ENCODE data around the gene C1orf21.

C1orf21 gene

DNA sequence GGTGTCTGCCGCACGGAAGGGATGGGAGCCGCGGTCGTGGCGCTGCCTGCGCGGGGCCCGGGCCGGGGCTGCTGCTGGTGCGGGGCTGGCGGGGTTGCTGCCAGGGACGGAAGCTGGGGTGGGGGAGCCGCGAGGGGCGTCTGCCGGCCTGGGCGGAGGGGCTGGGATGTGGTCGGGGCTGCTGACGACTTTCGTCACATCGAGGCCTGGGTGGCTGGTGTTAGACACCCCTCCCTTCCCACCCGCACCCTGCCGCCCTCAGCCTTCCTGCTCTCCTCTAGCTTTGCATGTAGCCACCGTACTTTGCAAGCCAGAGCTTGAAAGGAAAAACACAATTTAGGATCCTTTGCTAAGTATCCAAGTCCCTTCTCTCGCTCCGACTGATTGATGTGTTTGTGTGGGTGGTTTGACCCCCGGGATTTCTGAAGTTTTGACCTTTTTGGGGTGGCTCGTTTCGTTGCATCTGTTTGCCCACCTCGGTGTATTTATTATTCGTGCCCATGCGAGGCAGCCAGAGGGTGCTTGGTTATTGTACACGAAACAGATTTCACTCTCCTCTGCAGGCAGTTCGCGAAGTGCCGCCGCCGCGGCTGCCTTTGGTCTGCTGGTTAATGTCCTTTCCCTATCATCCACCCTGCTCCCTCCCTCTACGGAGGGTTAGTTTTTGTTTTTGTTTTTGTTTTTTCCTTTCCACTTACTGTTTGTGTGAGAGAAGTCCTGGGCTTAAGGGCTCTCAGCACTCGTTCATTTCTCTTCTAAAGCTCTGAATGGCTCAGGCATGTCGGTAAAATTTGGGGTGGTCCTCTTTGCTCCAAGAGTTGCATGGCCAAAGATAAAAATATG is 868 bp downstream of the C1orf21 start:
- DNase-seq (ENCODE audit: low spot score): peak; percentile 63

DNA sequence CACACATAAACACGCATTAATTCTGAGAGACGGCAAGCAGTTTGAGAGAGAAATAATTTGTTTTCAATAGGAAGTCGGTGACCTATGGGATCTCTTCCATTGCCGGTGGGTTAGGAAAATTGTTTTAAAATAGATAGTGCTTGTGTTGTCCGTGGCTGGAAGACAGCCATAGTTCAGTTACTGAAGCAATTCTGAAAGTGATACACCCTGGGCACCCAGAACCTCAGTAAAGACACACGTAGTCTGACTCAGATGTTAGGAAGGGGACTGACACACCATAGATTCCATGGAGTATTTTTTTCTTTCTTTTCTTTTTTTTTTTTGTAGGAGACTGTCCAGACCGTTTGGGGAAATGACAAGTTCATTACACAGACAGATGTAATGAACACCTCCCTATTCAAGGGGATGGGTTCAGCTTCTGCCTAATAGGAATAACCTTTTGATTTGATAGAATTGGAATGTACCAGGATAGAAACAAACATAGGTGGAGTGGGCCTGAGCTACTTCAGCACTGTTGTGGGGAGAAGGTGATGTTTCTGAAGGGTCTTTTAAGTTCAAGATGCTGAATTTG is 1.6 kb downstream of the C1orf21 start:
- peak; percentile 15 for DNase-seq (ENCODE audit: low spot score)

DNA sequence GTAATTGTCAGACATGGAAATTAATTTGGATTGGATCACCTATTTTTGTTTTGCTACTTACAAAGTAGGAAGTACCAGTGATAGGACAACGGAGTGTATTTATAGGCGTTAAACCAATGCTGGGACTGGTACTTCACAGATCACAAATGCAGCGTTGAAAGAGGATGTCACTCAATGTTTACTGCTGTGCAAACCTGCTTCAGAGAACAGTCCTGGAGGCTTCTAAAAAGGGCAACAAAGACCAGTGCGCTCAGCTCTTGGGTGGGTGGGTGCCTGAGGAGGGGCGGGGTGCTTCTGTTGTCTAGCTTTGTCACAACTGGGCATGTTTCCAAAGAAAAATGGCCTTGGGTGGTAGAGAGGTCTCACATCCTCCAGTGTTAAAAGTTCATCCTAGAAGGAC is 2.1 kb downstream of the C1orf21 start:
- peak; percentile 7 for DNase-seq (ENCODE audit: low spot score)

DNA sequence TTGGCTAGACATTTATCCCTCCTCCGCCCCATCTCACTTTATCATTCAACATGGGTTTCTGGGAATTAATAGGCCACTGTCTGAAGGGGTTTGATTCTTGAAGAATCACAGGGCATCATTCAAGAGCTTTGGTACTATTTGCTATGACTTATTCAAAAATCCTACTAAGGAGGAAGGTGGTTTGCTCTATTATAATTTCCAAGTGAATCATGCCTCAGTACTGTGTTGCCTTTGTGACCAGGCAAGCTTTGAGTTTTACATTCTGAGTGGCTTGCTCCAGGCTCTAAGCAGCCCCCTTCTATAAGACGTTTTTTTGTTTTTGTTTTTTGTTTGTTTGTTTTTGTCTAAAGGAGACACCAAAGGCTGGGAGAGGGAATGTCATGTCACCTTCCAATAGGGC is 2.6 kb downstream of the C1orf21 start:
- DNase-seq (ENCODE audit: low spot score): no peak

DNA sequence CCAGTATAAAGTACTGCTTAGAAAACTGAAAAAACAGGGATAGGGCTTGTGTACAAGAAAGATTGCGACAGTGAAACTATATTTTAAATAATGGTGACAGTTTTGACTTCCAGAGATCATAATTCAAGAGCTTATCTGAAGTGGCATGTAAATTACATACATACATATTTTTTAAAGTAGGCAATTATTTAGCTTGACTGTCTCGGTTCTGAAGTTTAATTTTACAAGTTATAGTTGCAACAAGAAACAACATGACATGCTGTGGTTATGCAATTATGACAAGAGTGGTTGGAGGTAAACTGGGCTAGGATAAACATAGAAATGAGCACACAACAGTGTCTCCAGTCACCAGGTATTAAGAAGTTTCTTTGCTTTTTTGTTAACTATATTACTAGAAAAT is 4.1 kb downstream of the C1orf21 start:
- DNase-seq (ENCODE audit: low spot score): no peak

DNA sequence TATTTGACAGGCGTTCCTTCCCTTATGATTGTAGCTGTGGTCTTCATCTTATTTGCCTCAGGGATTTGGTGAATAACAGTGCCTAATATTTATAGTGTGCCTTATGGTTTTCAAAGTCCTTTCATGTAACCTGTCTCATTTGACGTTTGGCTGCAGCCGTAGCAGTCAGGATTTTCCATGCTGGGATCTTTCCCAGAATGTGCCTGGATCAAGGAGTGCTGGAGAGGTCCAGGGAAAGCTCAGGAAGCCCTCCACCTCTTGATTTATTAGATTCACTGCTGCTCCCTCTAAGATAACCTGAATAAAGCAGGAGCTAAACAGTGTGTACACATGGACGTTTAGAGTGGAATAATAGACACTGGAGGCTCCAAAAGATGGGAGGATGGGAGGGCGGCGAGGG is 5.2 kb downstream of the C1orf21 start:
- no peak for DNase-seq (ENCODE audit: low spot score)

DNA sequence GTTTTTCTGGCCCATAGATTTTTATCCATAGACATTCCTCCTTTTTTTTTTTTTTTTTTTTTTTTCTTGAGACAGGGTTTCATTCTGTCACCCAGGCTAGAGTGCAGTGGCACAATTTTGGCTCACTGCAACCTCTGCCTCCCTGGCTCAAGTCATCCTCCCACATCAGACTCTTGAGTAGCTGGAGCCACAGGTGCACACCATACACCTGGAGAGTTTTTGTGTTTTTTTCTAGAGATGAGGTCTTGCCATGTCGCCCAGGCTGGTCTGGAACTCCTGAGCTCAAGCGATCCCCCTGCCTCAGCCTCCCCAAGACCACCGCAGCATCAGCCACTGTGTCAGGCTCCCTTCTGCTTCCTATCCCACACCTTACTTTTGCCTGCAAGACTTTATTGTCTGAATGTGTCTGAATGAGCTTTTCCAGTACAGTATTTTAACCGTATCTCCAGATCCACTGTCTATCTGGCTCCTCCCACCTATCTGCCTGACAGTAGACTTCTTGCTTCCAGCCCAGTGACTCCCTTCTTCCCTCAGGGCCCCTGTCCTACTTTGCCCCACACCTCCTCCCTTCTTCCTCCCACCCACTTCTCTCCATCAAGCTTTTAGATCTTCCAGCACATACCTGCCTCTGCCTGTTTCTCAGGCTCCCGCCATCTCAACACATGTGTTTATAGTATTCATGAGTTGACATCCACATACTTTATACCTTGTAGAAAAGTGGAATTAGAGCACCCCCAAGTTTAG is 6.1 kb downstream of the C1orf21 start:
- DNase-seq (ENCODE audit: low spot score): no peak

DNA sequence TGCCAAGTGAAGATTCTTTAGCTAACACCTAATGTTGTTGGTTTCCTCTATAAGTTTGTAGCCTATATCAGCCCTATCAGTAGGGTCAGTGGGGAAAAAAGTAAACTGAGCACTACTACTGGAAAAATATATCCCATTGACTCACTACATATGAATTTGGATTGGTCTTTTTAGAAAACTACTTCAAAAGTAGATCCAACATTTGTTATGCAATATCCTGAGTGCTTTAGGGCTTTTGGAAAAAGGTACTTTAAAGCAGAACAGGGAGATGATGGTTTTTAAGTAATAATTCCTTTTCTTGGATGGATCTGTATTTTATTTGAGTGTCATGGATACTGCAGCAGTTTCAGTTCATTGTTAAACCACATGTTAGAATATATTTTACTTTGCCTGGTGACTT is 7.1 kb downstream of the C1orf21 start:
- no peak for DNase-seq (ENCODE audit: low spot score)

DNA sequence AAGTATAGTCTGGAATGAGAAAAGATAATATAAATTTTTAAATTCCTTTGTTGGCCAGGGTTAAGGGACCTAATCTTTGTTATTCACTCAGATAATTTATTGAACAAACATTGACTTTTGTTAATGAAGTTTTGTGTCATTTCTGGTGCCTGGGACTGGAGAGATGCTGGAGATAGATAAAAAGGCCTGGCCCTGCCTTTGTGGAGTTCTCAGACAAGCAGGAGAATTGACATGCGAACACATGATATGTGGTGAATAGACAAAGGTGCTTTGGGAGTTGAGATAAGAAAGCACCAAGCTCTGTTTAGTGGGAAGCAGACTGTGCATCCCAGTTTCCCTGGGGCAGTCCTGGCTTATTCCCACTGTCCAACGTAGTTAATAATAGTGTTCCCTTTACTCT is 8.5 kb downstream of the C1orf21 start:
- no peak for DNase-seq (ENCODE audit: low spot score)

DNA sequence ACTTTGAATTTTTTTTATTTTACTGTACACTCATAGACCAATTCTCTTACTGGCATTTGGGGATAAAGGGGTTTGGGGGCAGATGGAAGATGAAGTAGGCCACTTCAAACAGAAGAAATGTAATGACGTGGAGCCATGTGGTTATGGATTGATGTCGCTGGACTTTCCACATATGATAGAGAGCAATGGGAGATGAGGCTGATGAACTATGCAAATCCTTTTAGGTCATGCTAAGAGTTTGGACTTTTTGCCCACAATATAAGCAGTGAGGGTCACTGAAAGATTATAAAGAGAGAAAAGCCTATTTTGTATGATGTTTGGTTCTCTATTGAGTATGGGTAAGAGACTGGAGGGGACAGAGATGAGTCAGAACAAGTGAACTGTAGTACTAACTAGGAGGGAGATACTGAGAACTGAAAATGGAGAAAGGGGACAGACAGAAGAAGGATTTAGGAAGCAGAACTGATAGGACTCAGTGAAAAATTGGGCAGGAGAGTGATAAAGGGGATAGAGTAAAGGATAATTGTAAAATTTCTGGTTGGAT is 9.2 kb downstream of the C1orf21 start:
- no peak for DNase-seq (ENCODE audit: low spot score)

DNA sequence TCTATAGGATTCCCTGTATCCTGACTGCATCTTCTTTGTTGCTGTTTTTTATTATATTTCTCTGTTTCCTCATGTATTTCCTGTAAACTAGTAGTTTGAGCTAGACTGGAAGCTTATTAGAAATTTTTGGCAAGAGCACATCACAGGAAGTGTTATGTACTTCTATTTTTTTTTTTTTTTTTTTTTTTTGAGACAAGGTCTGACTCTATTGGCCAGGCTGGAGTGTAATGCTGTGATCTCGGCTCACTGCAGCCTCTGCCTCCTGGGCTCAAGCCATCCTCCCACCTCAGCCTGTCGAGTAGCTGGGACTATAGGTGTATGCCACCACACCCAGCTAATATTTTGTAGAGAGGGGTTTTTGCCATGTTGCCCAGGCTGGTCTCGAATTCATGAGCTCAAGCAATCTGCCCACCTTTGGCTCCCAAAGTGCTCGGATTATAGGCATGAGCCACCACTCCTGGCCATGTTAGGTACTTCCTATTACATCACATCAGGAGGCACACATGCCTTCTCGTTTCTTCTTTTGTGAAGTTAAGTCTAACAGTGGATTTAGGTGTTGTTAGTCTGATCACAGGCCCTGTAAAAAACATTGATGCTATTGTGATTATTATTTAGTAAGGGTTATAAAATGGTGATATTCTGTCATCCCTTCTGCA is 12.5 kb downstream of the C1orf21 start:
- no peak for DNase-seq (ENCODE audit: low spot score)

DNA sequence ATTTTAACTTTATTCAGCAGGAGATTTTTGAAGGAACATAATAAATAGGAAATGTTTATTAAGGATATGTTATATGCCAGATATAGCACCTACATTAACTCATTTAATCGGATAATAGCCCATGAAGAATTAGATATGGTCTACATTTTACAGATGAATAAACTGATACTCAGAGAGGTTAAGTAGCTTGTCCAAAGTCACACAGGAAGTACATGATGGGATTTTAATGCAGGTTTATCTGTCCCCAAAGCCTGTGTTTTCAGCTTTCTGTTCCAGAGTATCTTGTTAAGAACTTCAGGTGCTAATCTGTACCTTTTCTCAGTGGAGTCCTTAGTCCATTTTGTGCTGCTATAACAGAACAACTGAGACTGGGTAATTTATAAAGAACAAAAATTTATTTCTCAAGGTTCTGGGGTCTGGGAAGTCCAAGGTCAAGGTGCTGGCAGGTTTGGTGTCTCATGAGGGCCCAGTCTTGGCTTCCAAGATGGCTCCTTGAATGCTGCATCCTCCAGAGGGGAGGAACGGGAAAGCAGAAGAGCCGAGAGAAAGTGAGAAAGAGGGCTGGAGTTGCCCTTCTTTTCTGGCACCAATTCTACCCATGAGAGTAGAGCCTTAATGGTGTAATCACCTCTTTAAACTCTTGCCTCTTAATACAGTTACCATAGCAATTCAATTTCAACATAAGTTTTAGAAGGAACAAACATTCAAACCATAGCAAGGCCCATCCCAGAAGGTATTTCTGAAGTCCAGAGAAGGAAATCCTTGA is 17.3 kb downstream of the C1orf21 start:
- DNase-seq (ENCODE audit: low spot score): no peak

DNA sequence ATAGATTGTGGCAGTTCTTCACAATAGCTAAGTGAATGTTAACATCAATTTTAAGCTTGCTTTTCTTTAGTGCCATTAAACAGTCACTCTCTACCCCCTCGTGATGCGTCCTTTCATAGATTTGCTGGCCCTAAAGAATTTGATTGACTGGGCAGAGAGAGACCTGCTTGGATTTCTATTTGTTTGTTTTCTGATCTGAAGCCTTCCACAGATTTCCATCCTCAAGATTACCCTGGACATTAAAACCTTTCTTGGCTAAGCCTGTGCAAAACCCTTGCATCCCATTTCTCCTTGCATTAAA is 17.8 kb downstream of the C1orf21 start:
- DNase-seq (ENCODE audit: low spot score): no peak

DNA sequence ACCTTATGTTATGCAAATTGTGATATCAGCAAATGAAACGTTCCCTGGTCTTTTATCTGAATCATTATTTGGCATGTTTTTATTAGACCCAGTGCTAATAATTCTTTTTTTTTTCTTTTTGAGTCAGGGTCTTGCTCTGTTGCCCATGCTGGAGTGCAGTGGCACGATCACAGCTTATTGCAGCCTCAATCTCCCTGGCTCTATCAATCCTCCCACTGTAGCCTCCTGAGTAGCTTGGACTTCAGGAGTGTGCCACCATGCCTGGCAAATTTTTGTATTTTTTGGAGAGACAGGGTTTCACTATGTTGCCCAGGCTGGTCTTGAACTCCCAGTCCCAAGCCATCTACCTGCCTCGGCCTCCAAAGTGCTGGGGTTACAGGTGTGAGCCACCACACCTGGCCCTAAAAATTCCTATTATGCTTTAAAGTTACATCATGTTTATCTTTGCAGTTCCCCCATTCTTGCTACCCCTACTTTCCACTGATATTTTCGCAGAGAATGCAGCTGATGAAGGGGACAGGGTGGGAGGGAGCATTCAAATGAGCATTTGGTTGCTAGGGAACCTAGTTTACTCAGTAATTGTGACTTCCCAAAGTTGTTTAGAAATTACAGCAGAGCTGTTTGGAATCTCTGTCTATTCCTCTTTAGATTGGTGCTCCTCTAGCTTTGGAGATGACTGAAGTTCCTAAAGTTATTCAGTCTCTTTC is 18.4 kb downstream of the C1orf21 start:
- no peak for DNase-seq (ENCODE audit: low spot score)

DNA sequence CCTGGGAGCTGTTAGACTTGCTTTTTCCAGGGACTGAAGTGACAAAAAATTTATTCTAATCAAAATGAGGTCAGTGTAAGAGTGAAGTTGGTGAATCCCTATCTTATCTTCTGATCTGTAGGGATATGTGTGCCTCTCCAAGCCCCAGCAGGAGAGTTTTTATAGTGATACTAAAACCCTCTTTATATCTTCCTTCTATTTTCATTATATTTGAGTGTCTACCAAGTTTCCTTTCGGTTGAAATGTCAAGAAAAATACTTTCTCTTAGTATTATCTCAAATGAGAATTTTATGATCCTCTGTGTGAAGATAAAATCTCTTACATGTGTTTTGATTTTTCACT is 18.9 kb downstream of the C1orf21 start:
- no peak for DNase-seq (ENCODE audit: low spot score)

DNA sequence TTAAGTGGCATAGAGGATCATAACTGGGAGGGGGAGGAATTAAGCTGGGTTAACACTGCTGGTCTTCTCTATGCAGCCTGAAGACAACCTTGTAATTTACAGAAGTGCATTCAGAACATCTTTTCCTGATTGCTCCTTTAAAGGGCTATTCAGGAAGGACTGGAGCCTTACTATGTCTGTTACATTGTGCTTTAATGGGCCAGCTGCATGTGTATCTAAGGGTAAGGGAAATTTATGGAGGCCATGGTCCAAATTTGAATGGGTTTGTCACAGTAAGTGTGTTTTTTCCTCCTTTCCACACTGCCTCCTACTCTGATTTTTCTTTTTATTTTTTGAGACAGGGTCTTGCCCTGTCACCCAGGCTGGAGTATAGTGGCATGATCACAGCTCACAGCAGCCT is 19.6 kb downstream of the C1orf21 start:
- DNase-seq (ENCODE audit: low spot score): no peak

DNA sequence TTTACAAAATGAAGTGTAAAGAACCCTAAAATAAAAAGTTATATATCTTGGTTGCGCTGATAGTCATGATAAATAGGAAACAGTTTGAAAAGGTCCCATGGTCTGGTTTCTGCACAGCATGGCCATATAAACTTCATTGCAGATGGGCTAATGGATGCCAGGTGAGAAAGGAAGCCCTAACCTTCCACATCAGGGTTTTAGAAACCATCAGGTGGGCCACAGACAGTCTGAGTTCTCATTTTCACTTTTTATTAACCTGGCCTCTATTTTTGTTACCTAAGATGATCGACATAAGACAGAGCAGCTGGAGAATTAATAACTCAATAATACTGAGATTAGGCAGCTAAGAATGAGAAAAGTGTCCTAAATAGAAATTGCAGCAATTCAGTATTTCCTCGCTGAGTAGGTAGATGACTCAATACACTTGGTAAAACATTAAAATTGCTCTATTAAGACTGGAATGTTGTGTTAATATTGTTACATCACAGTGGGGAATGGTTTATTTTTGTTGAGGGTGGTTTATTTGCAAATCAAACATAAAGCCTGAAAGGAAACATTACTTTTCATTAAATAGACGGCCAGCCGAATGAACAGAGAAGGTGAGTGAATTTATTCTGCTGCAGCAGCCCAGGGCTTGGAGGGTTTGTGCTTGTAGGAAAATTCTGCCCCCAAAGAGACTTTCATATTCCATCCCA is 21.1 kb downstream of the C1orf21 start:
- DNase-seq (ENCODE audit: low spot score): no peak

DNA sequence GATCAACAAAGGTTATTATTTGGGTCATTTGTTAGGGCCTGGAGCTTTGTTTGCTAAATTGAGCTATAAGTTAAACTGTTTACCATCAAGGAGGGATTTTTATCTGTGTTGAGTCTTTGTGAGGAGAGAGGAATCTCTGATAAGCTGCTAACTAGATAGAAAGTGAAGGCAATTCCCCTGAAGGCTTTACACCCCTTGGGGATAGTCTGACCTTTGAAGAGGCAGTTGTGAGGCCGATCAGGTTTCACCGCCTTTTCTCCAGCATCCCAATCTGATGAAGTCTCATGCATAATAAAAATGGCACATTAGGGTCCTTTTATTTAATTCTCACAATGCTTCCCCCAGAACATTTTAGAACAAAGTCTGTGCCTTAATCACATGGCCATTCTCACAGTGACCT is 21.8 kb downstream of the C1orf21 start:
- DNase-seq (ENCODE audit: low spot score): no peak

DNA sequence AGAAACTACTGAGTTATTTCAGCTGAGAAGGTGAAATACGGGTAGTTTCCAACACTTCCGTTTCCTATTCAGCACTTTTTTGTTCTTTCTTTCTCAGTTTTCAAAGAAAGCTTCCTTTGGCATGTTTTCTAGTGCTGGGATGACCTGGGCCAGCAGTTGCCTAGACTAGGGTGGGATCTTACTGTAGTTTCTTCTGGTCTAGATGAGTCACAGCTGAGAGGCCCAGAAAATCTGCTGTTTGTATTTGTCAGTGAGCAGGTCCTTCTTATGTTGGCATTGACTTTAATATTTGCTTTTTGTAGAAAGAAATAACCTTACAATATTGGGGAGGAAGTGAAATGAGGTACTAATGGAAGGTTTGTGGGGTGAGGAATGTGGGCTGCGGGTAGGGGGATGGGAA is 22.2 kb downstream of the C1orf21 start:
- DNase-seq (ENCODE audit: low spot score): no peak

DNA sequence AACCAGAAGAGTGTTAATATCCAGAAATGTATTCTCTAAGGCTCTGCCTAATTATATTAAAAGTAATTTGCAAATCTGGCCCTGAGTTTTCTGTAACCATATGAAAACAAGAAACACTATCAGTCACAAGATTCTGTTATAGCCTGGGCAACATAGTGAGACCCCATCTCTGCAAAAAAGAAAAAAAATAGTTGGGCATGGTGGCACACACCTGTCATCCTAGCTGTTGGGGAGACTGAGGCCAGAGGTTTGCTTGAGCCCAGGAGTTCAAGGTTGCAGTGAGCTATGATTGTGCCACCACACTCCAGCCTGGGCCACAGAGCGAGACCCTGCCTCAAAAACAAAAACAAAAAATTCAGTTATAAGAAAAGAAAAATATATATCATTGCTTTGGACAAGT is 25.6 kb downstream of the C1orf21 start:
- no peak for DNase-seq (ENCODE audit: low spot score)

DNA sequence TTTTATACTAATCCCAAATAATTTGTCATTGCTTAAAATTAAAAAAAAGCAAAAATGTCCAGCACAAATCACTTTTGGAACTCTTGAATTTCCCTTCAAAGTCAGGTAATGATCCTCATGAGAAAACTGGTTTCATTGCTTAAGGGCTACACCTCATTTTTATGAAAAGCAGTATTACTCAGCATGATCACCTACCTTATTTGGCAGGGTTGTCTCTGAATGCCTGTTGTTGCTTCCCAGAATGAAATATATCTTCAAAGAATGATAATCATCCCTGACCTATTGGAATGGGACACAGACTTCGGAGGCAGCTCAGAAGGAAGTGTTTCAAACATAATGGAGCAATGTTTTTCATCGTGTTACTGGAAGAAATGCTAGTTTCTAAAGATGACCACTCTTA is 29.7 kb downstream of the C1orf21 start:
- no peak for DNase-seq (ENCODE audit: low spot score)

All from Ammon's horn (tissue), 1 donor.